Kidney (tissue), 14 donors: Measurements from ENCODE around the gene KPNA1. TPM values are rescaled to one million over a fixed set of nuclear protein-coding genes. Genes with fewer than 3 reads are reported as not detected.

Source experiments
- DNase-seq, 5 donors: peaks; one replicate each; pipeline ENCODE4 v3.0.0-alpha.2; 2013 to 2020
- FAIRE-seq: peaks from 2 replicates; lab custom pipeline; 2012; peaks lifted over from hg19 to GRCh38; lab: Jason Lieb, UNC
- H3K27ac ChIP-seq, 2 donors: one replicate each; pipeline ENCODE4 v1.7.0; 2013; ENCODE audit warnings: low read depth in 2 of 2, low read length in 2 of 2, inconsistent platforms in 1 of 2
- H3K27me3 ChIP-seq: one replicate; pipeline ENCODE4 v1.7.1; 2013; ENCODE audit warnings: low read length, inconsistent platforms; ENCODE audit not compliant: control insufficient read depth, insufficient read depth
- H3K36me3 ChIP-seq, 3 donors: one replicate each; pipeline versions ENCODE4 v1.7.0 to v1.7.1; 2013; ENCODE audit warnings: low read length in 3 of 3, control low read depth in 1 of 3, inconsistent platforms in 1 of 3; ENCODE audit not compliant: insufficient read depth in 3 of 3, control insufficient read depth in 2 of 3
- H3K4me1 ChIP-seq, 3 donors: one replicate each; pipeline versions ENCODE4 v1.7.0 to v1.7.1; 2013; ENCODE audit warnings: low read length in 3 of 3, inconsistent platforms in 1 of 3, low read depth in 1 of 3; ENCODE audit not compliant: control insufficient read depth in 2 of 3, insufficient read depth in 2 of 3
- H3K4me3 ChIP-seq, 3 donors: one replicate each; pipeline versions ENCODE4 v1.7.0 to v1.8.1; 2013; ENCODE audit warnings: low read length in 3 of 3, control low read depth in 1 of 3, inconsistent platforms in 1 of 3
- H3K9ac ChIP-seq, 3 donors: one replicate each; pipeline versions ENCODE4 v1.7.0 to v1.7.1; 2013; ENCODE audit warnings: low read length in 3 of 3, control low read depth in 1 of 3, inconsistent platforms in 1 of 3
- H3K9me3 ChIP-seq, 3 donors: one replicate each; pipeline versions ENCODE4 v1.7.0 to v1.7.1; 2013; ENCODE audit warnings: low read length in 3 of 3, control low read depth in 1 of 3, inconsistent platforms in 1 of 3; ENCODE audit not compliant: control insufficient read depth in 2 of 3, insufficient read depth in 1 of 3
- intact Hi-C: fragments of 100-400 bp; cut with DNase I; formaldehyde crosslinking; loops from one replicate; pipeline ENCODE4 v1.11.1; 2022
- polyA plus RNA-seq: library from polyadenylated mRNA; stranded (reverse); fragments of 350-450 nt; fragmentation: Illumina TruSeq; extraction: RNeasy Lipid Tissue Mini Kit (QIAGEN cat#74804); gene quantifications from one replicate; pipeline ENCODE4 v1.2.3, GENCODE V29; 2014; ENCODE audit warnings: low read depth, low replicate concordance; ENCODE audit not compliant: insufficient read depth
- total RNA-seq: library from RNA; stranded (reverse); fragmentation: NEBNext Ultra II Directional; extraction: Animal tissue kit (Norgen Biotek cat#: 25700); gene quantifications from one replicate; pipeline ENCODE4 v1.2.1, GENCODE V29; 2021
- TF ChIP-seq, protein P1 (sequence below): IDR thresholded peaks from 3 replicates; pipeline ENCODE4 v1.5.1; 2012; ENCODE audit warnings: mild to moderate bottlenecking, moderate library complexity, borderline replicate concordance; ENCODE audit not compliant: insufficient read depth; ENCODE audit errors: extremely low read depth
- donor health status: control.
- donor health status: control.
- donor health status: control.
- donor health status: control.
- donor health status: control.
- donor health status: DM: yes; HTN: yes; CAD: no.
- donor health status: Normal renal cell carcinoma (clear cell type).

KPNA1 gene
- total and polyA plus RNA-seq, 2 donors from 2014 or later = 16.8 to 64.5 TPM

- Histone ChIP-seq H3K27ac (no peak overlapping the region), H3K27me3 (no peaks in the 10 kb centered on the region), H3K9me3 (no peaks in the 10 kb centered on the region), H3K4me3 (no peak overlapping the region), H3K4me1 (peaks cover 0 to 5% (median 0%) of the 10 kb centered on the region in 3 donors), H3K36me3 (peaks cover 0 to 5% (median 0%) of the 10 kb centered on the region in 3 donors), H3K9ac (no peak overlapping the region)
- FAIRE-seq (no peak), DNase-seq (no peak)
- TF ChIP-seq, protein P1, sequence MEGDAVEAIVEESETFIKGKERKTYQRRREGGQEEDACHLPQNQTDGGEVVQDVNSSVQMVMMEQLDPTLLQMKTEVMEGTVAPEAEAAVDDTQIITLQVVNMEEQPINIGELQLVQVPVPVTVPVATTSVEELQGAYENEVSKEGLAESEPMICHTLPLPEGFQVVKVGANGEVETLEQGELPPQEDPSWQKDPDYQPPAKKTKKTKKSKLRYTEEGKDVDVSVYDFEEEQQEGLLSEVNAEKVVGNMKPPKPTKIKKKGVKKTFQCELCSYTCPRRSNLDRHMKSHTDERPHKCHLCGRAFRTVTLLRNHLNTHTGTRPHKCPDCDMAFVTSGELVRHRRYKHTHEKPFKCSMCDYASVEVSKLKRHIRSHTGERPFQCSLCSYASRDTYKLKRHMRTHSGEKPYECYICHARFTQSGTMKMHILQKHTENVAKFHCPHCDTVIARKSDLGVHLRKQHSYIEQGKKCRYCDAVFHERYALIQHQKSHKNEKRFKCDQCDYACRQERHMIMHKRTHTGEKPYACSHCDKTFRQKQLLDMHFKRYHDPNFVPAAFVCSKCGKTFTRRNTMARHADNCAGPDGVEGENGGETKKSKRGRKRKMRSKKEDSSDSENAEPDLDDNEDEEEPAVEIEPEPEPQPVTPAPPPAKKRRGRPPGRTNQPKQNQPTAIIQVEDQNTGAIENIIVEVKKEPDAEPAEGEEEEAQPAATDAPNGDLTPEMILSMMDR = no peak
- intact Hi-C loops = no loop called here
These were observed 16.6 kb downstream of the KPNA1 start for GRCh38 chr3:122498152-122498551.

DNA sequence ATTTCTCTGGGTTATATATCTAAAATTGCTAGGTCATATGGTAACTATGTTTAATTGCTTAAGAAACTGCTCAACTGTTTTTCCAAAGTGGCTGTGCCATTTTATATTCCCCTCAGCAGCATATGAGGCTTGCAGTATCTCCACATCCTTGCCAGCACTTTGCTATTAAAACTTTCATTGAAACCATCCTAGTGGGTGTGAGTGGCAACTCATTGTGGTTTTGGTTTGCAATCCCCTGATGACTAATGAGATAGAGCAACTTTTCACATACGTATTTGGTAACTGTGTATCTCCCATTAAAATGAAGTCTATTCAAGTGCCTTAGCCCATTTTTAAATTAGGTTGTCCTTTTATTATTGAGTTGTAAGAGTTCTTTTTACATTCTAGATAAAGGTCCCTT is 17.3 kb downstream of the KPNA1 start:
- Histone ChIP-seq H3K27ac (no peak overlapping the region), H3K36me3 (peaks cover 0 to 8% (median 0%) of the 10 kb centered on the region in 3 donors), H3K9me3 (no peaks in the 10 kb centered on the region), H3K27me3 (no peaks in the 10 kb centered on the region), H3K4me3 (no peak overlapping the region), H3K4me1 (peaks cover 0 to 5% (median 0%) of the 10 kb centered on the region in 3 donors), H3K9ac (no peak overlapping the region)
- FAIRE-seq = no peak
- TF ChIP-seq, protein P1 = no peak
- intact Hi-C loops = no loop called here
- DNase-seq = no peak

- H3K27me3 ChIP-seq = no peaks in the 10 kb centered on the region
- FAIRE-seq = no peak
These were observed 18.2 kb downstream of the KPNA1 start for GRCh38 chr3:122496508-122496907.

More at GRCh38 chr3:122496508-122496907, 18.2 kb downstream of the KPNA1 start:
- H3K9ac ChIP-seq = no peak overlapping the region
- no peak overlapping the region for H3K27ac ChIP-seq
- TF ChIP-seq, protein P1 = no peak
- no peaks in the 10 kb centered on the region for H3K4me1 ChIP-seq
- DNase-seq = no peak
- peaks cover 0 to 8% (median 0%) of the 10 kb centered on the region in 3 donors for H3K36me3 ChIP-seq
- H3K9me3 ChIP-seq = no peaks in the 10 kb centered on the region
- intact Hi-C loops = no loop called here
- H3K4me3 ChIP-seq = no peak overlapping the region
